GM21737 (cell line): ENCODE results near the gene TACC2.
"Not testable (repeated sequence)": the region's sequence is repeated elsewhere in the genome, so short reads cannot be mapped to it uniquely, and the experiment has no call there.

ENCODE experiments used
- ATAC-seq: cut with Tn5 transposase; IDR thresholded peaks from one replicate; pipeline ENCODE4 v1.9.1; 2021; ENCODE audit warnings: mild to moderate bottlenecking, moderate library complexity; ENCODE audit not compliant: unreplicated experiment

TACC2 gene

GRCh38 chr10:122185643-122186042 is 196.7 kb downstream of the TACC2 start:
- ATAC-seq: no peak

- no peak for ATAC-seq
Observed at GRCh38 chr10:122186816-122187810, 198.2 kb downstream of the TACC2 start.

- no peak for ATAC-seq
Observed at GRCh38 chr10:122188706-122189105, 199.7 kb downstream of the TACC2 start.

GRCh38 chr10:122189185-122189584 is 200.2 kb downstream of the TACC2 start:
- ATAC-seq: no peak

GRCh38 chr10:122190176-122190943 is 201.4 kb downstream of the TACC2 start:
- ATAC-seq: no peak

- ATAC-seq: no peak
Observed at GRCh38 chr10:122191936-122192541, 203.1 kb downstream of the TACC2 start.

- ATAC-seq: no peak
Observed at GRCh38 chr10:122194251-122194650, 205.3 kb downstream of the TACC2 start.

GRCh38 chr10:122196218-122196617 is 207.3 kb downstream of the TACC2 start:
- no peak for ATAC-seq

- no peak for ATAC-seq
Observed at GRCh38 chr10:122197611-122198222, 208.8 kb downstream of the TACC2 start.

GRCh38 chr10:122198631-122199030 is 209.7 kb downstream of the TACC2 start:
- no peak for ATAC-seq

GRCh38 chr10:122199070-122199469 is 210.1 kb downstream of the TACC2 start:
- no peak for ATAC-seq

GRCh38 chr10:122199689-122200088 is 210.7 kb downstream of the TACC2 start:
- ATAC-seq: no peak

GRCh38 chr10:122201401-122201800 is 212.4 kb downstream of the TACC2 start:
- ATAC-seq: no peak

- ATAC-seq: not testable (repeated sequence)
Observed at GRCh38 chr10:122203180-122203579, 214.2 kb downstream of the TACC2 start.

GRCh38 chr10:122204691-122205489 is 215.9 kb downstream of the TACC2 start:
- no peak for ATAC-seq

GRCh38 chr10:122206471-122207065 is 217.6 kb downstream of the TACC2 start:
- ATAC-seq: no peak

- no peak for ATAC-seq
Observed at GRCh38 chr10:122207163-122207562, 218.2 kb downstream of the TACC2 start.

- ATAC-seq: no peak
Observed at GRCh38 chr10:122207596-122207995, 218.6 kb downstream of the TACC2 start.

- no peak for ATAC-seq
Observed at GRCh38 chr10:122208571-122209430, 219.8 kb downstream of the TACC2 start.
